GM04504 (cell line): Measurements from ENCODE around the gene EXOC5.
"Not testable (repeated sequence)": the region's sequence is repeated elsewhere in the genome, so short reads cannot be mapped to it uniquely, and the experiment has no call there.

Experiments used
- DNase-seq: peaks from one replicate; pipeline ENCODE4 v3.0.0-alpha.2; 2012; ENCODE audit warnings: low read depth

The EXOC5 gene

DNA sequence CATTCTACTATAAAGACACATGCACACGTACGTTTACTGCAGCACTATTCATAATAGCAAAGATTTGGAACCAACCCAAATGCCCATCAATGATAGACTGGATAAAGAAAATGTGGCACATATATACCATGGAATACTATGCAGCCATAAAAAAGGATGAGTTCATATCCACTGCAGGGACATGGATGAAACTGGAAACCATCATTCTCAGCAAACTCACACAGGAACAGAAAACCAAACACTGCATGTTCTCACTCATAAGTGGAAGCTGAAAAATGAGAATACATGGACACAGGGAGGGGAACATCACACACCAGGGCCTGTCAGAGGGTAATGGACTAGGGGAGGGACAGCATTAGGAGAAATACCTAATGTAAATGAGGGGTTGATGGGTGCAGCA, 10.5 kb downstream of the EXOC5 start:
- DNase-seq = not testable (repeated sequence)

GRCh38 chr14:57254884-57255283, 13.8 kb downstream of the EXOC5 start:
- DNase-seq = no peak

GRCh38 chr14:57246933-57247657, 21.6 kb downstream of the EXOC5 start:
- DNase-seq = no peak

GRCh38 chr14:57245941-57246340, 22.8 kb downstream of the EXOC5 start:
- DNase-seq = no peak

GRCh38 chr14:57244106-57244505, 24.6 kb downstream of the EXOC5 start:
- DNase-seq = peak; percentile 37

DNA sequence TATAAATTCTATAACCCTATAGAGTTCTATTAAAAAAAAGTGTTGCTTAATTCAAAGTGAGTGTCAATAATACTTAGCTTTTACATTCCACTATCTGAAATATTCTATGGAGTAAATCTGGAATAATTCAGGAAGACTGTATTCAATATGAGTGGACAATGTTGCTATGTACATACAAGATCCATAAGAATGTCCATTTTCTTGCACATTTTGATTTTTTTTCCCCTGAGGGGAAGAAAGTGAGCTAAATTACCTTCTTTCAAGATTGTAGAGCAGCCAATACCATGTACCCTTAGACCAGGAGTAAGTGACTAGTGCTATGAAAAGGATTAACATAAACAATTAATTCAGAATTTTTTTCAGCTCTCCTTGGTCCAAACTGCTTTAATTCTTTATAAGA, 25.4 kb downstream of the EXOC5 start:
- no peak for DNase-seq

- not testable (repeated sequence) for DNase-seq
These were observed 28.6 kb downstream of the EXOC5 start for GRCh38 chr14:57240115-57240514.

GRCh38 chr14:57232006-57232405, 36.7 kb downstream of the EXOC5 start:
- DNase-seq = no peak

- DNase-seq = not testable (repeated sequence)
These were observed 40.4 kb downstream of the EXOC5 start for GRCh38 chr14:57228320-57228719.

GRCh38 chr14:57227083-57227482, 41.6 kb downstream of the EXOC5 start:
- no peak for DNase-seq

- DNase-seq = no peak
These were observed 46.8 kb downstream of the EXOC5 start for GRCh38 chr14:57221931-57222330.

DNA sequence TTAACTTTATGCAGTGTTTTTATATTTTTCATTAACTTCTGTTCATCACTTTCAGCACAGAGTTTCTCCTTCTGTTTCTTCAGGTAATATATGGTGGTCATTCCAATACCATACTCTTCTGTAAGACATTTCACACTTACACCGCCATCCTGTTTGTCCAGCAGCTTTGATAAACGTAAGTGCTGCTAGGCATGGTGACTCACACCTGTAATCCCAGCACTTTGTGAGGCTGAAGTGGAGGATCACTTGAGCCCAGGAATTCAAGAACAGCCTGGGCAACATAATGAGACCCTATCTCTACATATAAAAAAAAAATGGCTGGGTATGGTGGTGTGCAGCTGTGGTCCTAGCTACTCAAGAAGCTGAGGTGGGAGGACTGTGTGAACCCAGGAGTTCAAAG, 55.8 kb downstream of the EXOC5 start:
- no peak for DNase-seq

- peak; percentile 22 for DNase-seq
These were observed 59.1 kb downstream of the EXOC5 start for GRCh38 chr14:57209561-57209960.

DNA sequence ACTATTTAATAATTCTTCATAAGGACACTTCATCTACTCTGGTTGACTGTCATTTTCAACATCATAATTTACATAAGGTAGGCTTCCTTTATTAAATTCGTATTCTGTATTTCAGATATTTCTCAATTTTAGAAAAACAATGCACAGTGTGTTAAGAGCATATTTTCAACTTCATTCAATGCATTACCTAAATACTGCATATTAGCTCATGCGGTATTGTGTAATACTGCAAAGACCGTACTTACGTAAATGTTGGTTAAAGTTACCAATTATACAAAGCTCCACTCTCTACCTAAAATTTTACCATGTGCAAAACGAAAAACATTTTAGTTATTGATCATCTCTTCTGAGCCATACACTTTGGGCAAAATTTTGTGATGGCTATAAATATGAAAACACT, 62.8 kb downstream of the EXOC5 start:
- DNase-seq = no peak

DNA sequence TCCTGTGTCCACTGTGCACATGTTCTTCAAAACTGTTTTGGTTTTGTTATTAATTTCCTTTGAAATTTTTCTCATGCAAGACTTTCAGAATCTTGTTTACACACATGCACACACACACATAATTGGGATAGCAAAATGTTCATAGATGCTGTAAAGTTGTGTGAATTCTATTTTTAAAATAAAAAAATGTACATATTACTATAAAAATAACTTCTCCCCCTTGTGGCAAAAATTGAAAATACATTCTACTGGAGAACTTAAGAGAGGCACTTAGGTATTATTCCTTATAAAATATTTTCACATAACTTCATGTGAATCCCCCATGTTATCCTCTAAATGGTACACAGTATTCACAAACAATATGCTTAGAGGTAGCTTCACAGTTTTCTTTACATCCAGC, 66.0 kb downstream of the EXOC5 start:
- not testable (repeated sequence) for DNase-seq

DNA sequence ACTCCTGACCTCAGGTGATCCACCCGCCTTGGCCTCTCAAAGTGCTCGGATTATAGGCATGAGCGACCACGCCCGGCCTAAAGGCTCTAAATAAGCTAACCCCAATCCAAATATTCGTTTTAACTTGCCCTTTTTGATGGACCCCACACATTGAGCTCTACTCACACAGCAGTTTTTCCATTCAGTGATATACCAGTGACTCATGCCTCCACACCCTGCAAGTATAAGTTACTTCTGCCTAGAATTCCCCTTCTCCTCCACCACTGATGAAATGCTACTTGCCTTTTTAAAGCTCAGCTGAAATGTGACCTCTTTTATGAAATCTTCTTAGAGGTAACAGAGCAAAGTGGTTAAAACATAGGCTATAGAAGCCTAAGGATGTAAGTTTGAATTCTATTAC, 68.8 kb downstream of the EXOC5 start:
- no peak for DNase-seq

DNA sequence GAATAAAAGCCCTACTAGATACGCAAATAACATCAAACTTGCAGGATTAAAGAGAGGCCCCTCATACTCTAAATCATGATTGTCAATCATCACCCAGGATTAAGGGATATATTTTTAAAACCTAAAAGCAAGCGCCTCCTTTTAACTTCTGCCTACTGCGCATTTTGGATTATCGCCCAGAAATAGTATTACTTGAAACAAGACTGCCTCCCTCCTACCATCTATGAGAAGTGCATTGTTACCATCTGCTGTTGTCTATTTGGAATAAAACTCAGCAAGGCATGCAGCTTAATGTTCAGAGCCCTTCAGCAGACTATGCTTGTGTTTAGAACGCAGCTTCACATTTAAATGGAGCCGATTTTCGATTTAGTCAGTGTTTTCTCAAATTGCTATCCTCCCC, 79.6 kb downstream of the EXOC5 start:
- peak; percentile 10 for DNase-seq

- DNase-seq = no peak
These were observed 85.8 kb downstream of the EXOC5 start for GRCh38 chr14:57182760-57183503.

- no peak for DNase-seq
These were observed 89.4 kb downstream of the EXOC5 start for GRCh38 chr14:57179273-57179672.

DNA sequence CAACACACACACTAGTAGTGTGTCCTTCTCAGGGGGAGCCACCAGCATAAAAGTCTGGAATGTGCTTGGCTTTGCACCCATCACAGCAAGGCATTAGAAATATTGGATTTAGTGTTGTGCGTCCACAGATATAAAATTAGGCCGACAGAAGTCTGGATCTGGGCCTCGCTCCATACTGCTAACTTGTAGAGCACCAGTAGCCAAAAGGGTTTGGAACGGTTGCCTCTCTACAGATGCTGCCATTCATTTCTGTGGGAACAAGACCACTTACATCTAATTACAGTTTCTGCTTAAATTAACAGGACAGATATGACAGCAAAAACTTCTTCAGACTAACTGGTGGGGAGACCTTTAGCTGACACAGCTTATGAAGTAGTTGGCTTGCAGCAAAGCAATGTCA, 94.2 kb downstream of the EXOC5 start:
- no peak for DNase-seq

DNA sequence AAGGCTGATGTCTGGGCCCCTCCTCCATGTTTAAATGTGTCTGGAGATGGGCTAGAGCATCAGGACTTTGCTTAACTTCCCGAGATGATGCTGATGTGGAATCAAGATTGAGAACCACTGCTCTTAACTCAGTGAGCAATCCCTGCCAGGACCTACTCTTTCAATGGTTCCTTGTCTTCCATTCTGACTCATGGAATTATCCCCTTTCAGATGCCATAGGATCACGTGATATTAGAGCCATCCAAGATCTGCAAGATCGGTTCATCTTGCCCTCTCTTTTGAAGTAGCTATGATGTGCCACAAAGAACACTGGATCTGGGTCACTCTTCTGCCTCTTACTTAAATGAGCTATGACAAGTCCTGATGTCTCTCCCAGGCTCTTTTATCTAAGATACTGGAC, 96.8 kb downstream of the EXOC5 start:
- no peak for DNase-seq

DNA sequence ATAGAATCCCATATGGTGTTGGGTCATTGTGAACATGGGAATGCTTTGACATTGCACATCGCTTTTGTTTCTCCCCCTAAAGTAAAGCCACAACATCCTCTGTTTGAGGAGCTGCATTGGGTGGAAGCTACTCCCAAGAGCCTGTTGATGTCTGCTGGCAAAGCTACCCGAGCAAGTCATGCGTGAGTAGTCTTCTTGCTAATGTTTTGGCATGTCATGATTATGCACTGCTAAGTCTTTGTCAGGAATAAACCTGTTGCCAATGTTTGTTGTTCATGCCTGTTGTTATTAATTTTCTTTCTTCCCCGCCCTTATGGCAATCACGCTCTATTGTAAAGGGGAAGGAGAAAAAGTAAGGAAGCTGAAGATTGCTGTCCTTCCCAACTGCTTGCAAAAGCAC, 97.3 kb downstream of the EXOC5 start:
- no peak for DNase-seq

- DNase-seq = no peak
These were observed 98.8 kb downstream of the EXOC5 start for GRCh38 chr14:57169901-57170300.
